ENCODE results near the gene IFNGR2. TPM values are rescaled to one million over a fixed set of nuclear protein-coding genes. Genes with fewer than 3 reads are reported as not detected.
A peak's percentile ranks its signal among the peaks of the same experiment; 100 is the strongest.

The IFNGR2 gene
- total RNA-seq, 4 donors from 2014 or later = 25.4 to 67.6 (median 58.3) TPM

GRCh38 chr21:33418691-33419090 lies 15.5 kb downstream of the IFNGR2 start:
- DNase-seq = peak; percentile 77 to 78
- Histone ChIP-seq H3K9me3 (no peaks in the 10 kb centered on the region), H3K27me3 (no peaks in the 10 kb centered on the region), H3K36me3 (no peaks in the 10 kb centered on the region), H3K4me1 (peaks cover 2 to 6% of the 10 kb centered on the region in 2 donors), H3K4me3 (no peak overlapping the region), H3K27ac (peak overlapping the region; percentile 20 to 48)
- TF ChIP-seq POLR2A (IDR thresholded peaks at IDR 0.05) (no peak), CTCF (IDR thresholded peaks at IDR 0.05) (no peak)
- intact Hi-C loops (cut with DNase I; ENCODE audit: low total_unique reads) = no loop called here

DNA sequence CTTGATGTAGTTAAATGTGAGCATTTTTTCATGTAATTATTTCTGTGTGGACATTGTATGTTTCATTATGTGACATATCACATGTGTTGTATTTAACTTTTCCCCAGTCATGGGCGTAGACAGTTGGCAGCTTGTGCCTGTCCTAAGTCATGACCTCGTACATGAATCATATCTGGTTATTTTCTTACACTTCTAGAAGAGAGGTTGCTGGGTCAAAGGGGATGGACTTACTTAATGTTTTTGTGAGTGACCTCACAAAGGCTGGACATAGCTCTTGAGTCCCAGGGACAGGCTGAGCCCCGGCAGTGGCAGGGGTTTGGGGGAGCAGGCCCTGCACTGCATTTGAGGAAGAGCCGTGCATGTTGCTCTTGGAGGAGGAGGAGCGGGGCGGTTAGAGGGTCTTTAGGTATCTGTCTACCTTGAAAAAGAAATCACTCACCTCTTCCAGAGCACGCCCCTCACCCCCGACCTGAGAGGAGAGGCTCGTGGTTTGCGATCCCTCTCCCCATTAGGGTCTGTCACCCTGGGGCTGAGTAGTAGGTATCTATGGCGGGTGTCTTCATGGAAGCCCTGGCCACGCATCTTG lies 16.4 kb downstream of the IFNGR2 start:
- peak in 1 of 2 donors; percentile 33 for DNase-seq
- intact Hi-C loops (cut with DNase I; ENCODE audit: low total_unique reads) = no loop called here
- H3K4me1 ChIP-seq = peaks cover 2 to 6% of the 10 kb centered on the region in 2 donors
- H3K9me3 ChIP-seq = no peaks in the 10 kb centered on the region
- H3K4me3 ChIP-seq = no peak overlapping the region
- TF ChIP-seq CTCF (IDR thresholded peaks at IDR 0.05) (no peak), POLR2A (IDR thresholded peaks at IDR 0.05) (no peak)
- H3K27ac ChIP-seq = peak overlapping the region; percentile 20 to 48
- H3K36me3 ChIP-seq = no peaks in the 10 kb centered on the region
- H3K27me3 ChIP-seq = no peaks in the 10 kb centered on the region

GRCh38 chr21:33421713-33422393 lies 18.6 kb downstream of the IFNGR2 start:
- Histone ChIP-seq H3K4me1 (peaks cover 2 to 6% of the 10 kb centered on the region in 2 donors), H3K4me3 (no peak overlapping the region), H3K9me3 (no peaks in the 10 kb centered on the region), H3K27me3 (no peaks in the 10 kb centered on the region), H3K36me3 (no peaks in the 10 kb centered on the region), H3K27ac (no peak overlapping the region)
- no peak for TF ChIP-seq CTCF (IDR thresholded peaks at IDR 0.05)
- no peak for TF ChIP-seq POLR2A (IDR thresholded peaks at IDR 0.05)
- no peak for DNase-seq
- intact Hi-C loops (cut with DNase I; ENCODE audit: low total_unique reads) = no loop called here

DNA sequence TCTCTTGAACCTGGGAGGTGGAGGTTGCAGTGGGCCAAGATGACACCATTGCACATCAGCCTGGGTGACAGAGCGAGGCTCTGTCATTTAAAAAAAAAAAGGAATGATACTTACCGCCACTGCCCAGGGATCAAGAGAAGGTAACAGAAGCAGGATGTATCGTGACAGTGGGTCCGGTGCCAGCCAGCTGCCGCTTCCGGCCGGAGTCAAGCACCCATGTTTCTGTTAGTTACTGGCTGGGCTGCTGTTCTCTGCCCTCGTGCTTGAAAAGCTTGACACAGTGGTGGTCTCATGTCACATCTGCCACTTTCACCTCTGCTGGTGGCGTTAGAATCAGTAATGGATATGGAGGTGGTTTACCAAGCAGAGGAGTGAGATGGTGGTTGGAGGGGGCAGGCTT lies 21.0 kb downstream of the IFNGR2 start:
- intact Hi-C loops (cut with DNase I; ENCODE audit: low total_unique reads) = no loop called here
- no peaks in the 10 kb centered on the region for H3K36me3 ChIP-seq
- TF ChIP-seq CTCF (IDR thresholded peaks at IDR 0.05) (no peak), POLR2A (IDR thresholded peaks at IDR 0.05) (no peak)

DNA sequence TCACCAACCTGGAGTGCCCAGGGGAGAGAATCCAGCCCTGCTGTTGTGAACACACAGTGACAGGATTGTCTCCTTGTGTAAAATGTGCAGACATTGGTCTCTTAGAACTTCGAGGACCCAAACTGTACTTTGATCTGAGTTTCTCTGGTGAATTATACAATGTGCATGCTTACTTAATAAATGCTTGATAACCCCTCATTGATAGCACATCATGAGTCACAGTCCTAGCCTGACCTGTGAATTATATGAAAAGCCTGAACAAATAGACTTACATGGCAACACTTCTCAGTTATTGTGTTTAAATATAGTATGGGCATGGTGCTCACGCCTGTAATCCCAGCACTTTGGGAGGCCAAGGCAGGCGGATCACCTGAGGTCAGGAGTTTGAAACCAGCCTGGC lies 22.6 kb downstream of the IFNGR2 start:
- Histone ChIP-seq H3K9me3 (no peaks in the 10 kb centered on the region), H3K27ac (no peak overlapping the region), H3K4me1 (peaks cover 0 to 4% of the 10 kb centered on the region in 2 donors), H3K4me3 (no peak overlapping the region), H3K27me3 (no peaks in the 10 kb centered on the region), H3K36me3 (no peaks in the 10 kb centered on the region)
- TF ChIP-seq CTCF (IDR thresholded peaks at IDR 0.05) = no peak
- TF ChIP-seq POLR2A (IDR thresholded peaks at IDR 0.05) = no peak
- DNase-seq = no peak
- intact Hi-C loops (cut with DNase I; ENCODE audit: low total_unique reads) = no loop called here

More for the DNA sequence above, 21.0 kb downstream of the IFNGR2 start:
- Histone ChIP-seq H3K27me3 (no peaks in the 10 kb centered on the region), H3K4me3 (no peak overlapping the region), H3K9me3 (no peaks in the 10 kb centered on the region), H3K27ac (no peak overlapping the region), H3K4me1 (peaks cover 2 to 6% of the 10 kb centered on the region in 2 donors)
- DNase-seq = no peak
